Measurements from ENCODE around the gene KRT5.
"Not testable (repeated sequence)": the region's sequence is repeated elsewhere in the genome, so short reads cannot be mapped to it uniquely, and the experiment has no call there.

The KRT5 gene

GRCh38 chr12:52521175-52521567, 977 bp upstream of the KRT5 start:
- DNase-seq (ENCODE audit: low spot score), result no peak

GRCh38 chr12:52519387-52519703, 849 bp downstream of the KRT5 start:
- DNase-seq (ENCODE audit: low spot score), result no peak

- DNase-seq (ENCODE audit: low spot score), result no peak
These were observed 1.4 kb downstream of the KRT5 start for GRCh38 chr12:52518574-52519386.

- no peak for DNase-seq (ENCODE audit: low spot score)
These were observed 2.3 kb downstream of the KRT5 start for GRCh38 chr12:52517888-52518287.

GRCh38 chr12:52517005-52517835, 3.0 kb downstream of the KRT5 start:
- DNase-seq (ENCODE audit: low spot score), result no peak

GRCh38 chr12:52515927-52516831, 4.0 kb downstream of the KRT5 start:
- no peak for DNase-seq (ENCODE audit: low spot score)

GRCh38 chr12:52515319-52515646, 4.9 kb downstream of the KRT5 start:
- DNase-seq (ENCODE audit: low spot score), result no peak

- no peak for DNase-seq (ENCODE audit: low spot score)
These were observed 5.5 kb downstream of the KRT5 start for GRCh38 chr12:52514471-52515318.

- no peak for DNase-seq (ENCODE audit: low spot score)
These were observed 6.5 kb downstream of the KRT5 start for GRCh38 chr12:52513736-52514135.

- no peak for DNase-seq (ENCODE audit: low spot score)
These were observed 12.0 kb downstream of the KRT5 start for GRCh38 chr12:52508211-52508610.

- peak; percentile 75 for DNase-seq (ENCODE audit: low spot score)
These were observed 13.1 kb downstream of the KRT5 start for GRCh38 chr12:52506858-52507715.

- no peak for DNase-seq (ENCODE audit: low spot score)
These were observed 17.3 kb downstream of the KRT5 start for GRCh38 chr12:52502877-52503276.

- no peak for DNase-seq (ENCODE audit: low spot score)
These were observed 18.7 kb downstream of the KRT5 start for GRCh38 chr12:52501490-52501889.

GRCh38 chr12:52500574-52500973, 19.6 kb downstream of the KRT5 start:
- DNase-seq (ENCODE audit: low spot score), result not testable (repeated sequence)

- DNase-seq (ENCODE audit: low spot score), result no peak
These were observed 20.2 kb downstream of the KRT5 start for GRCh38 chr12:52499806-52500560.

- no peak for DNase-seq (ENCODE audit: low spot score)
These were observed 21.2 kb downstream of the KRT5 start for GRCh38 chr12:52498946-52499345.

GRCh38 chr12:52497975-52498374, 22.2 kb downstream of the KRT5 start:
- no peak for DNase-seq (ENCODE audit: low spot score)

GRCh38 chr12:52496590-52497071, 23.6 kb downstream of the KRT5 start:
- DNase-seq (ENCODE audit: low spot score), result peak; percentile 75

- DNase-seq (ENCODE audit: low spot score), result peak; percentile 31
These were observed 24.1 kb downstream of the KRT5 start for GRCh38 chr12:52496054-52496453.

- DNase-seq (ENCODE audit: low spot score), result peak; percentile 72
These were observed 24.8 kb downstream of the KRT5 start for GRCh38 chr12:52495389-52495788.
